Liver (tissue), 9 donors: ENCODE measurements around the gene ADGRL2. TPM values are rescaled to one million over a fixed set of nuclear protein-coding genes. Genes with fewer than 3 reads are reported as not detected.

ENCODE experiments used
- DNase-seq: peaks from one replicate; pipeline ENCODE4 v3.0.0-alpha.2; 2017; ENCODE audit warnings: low spot score
- H3K27ac ChIP-seq, 2 donors: one replicate each; pipeline ENCODE4 v1.7.0; 2013; ENCODE audit warnings: inconsistent platforms in 2 of 2, low read length in 2 of 2, control low read depth in 1 of 2, low read depth in 1 of 2, mild to moderate bottlenecking in 1 of 2
- H3K27me3 ChIP-seq, 4 donors: one replicate each; pipeline versions ENCODE4 v1.6.1 to v1.7.0; 2013; ENCODE audit warnings: low read length in 3 of 4, inconsistent platforms in 1 of 4, mild to moderate bottlenecking in 1 of 4, moderate library complexity in 1 of 4; ENCODE audit not compliant: control insufficient read depth in 4 of 4, insufficient read depth in 4 of 4
- H3K36me3 ChIP-seq, 4 donors: one replicate each; pipeline versions ENCODE4 v1.6.1 to v1.7.0; 2013; ENCODE audit warnings: low read length in 3 of 4, mild to moderate bottlenecking in 3 of 4, low read depth in 1 of 4, moderate library complexity in 1 of 4; ENCODE audit not compliant: control insufficient read depth in 4 of 4, insufficient read depth in 3 of 4
- H3K4me1 ChIP-seq, 4 donors: one replicate each; pipeline versions ENCODE4 v1.6.1 to v1.7.0; 2013; ENCODE audit warnings: low read length in 3 of 4, mild to moderate bottlenecking in 3 of 4, moderate library complexity in 1 of 4; ENCODE audit not compliant: control insufficient read depth in 4 of 4, insufficient read depth in 4 of 4
- H3K4me3 ChIP-seq, 3 donors: one replicate each; pipeline versions ENCODE4 v1.6.1 to v1.7.0; 2013; ENCODE audit warnings: low read length in 3 of 3, control low read depth in 1 of 3, low read depth in 1 of 3, mild to moderate bottlenecking in 1 of 3
- H3K9ac ChIP-seq, 2 donors: one replicate each; pipeline ENCODE4 v1.7.0; 2013; ENCODE audit warnings: low read length in 2 of 2, mild to moderate bottlenecking in 2 of 2, moderate library complexity in 2 of 2, control low read depth in 1 of 2, low read depth in 1 of 2
- H3K9me3 ChIP-seq, 4 donors: one replicate each; pipeline versions ENCODE4 v1.6.1 to v1.7.0; 2013; ENCODE audit warnings: low read length in 3 of 4; ENCODE audit not compliant: control insufficient read depth in 4 of 4
- ATF3 ChIP-seq: IDR thresholded peaks from 2 replicates; pipeline ENCODE4 v1.6.1; 2016; ENCODE audit warnings: antibody characterized with exemption
- CTCF ChIP-seq: fragments of 150-350 bp; IDR thresholded peaks from 2 replicates; pipeline ENCODE4 v1.5.1; 2017; ENCODE audit warnings: improper control_type of control experiment, low read depth, low read length; ENCODE audit not compliant: missing input control
- FOXA2 ChIP-seq: IDR thresholded peaks from 2 replicates; pipeline ENCODE4 v1.6.1; 2016; ENCODE audit warnings: antibody characterized with exemption
- GABPA ChIP-seq, 2 donors: IDR thresholded peaks in 1 of 2; conservative IDR thresholded peaks in 1 of 2; 2 replicates each; pipeline ENCODE4 v1.6.1; 2016; ENCODE audit warnings: antibody characterized with exemption in 2 of 2, mild to moderate bottlenecking in 1 of 2, moderate library complexity in 1 of 2
- HNF4A ChIP-seq, 2 donors: conservative IDR thresholded peaks; 2 replicates each; pipeline ENCODE4 v1.6.1; 2016; ENCODE audit warnings: antibody characterized with exemption in 2 of 2, mild to moderate bottlenecking in 2 of 2
- HNF4G ChIP-seq: IDR thresholded peaks from 2 replicates; pipeline ENCODE4 v1.6.1; 2016; ENCODE audit warnings: antibody characterized with exemption
- JUND ChIP-seq, 2 donors: IDR thresholded peaks; 2 replicates each; pipeline ENCODE4 v1.6.1; 2016; ENCODE audit warnings: antibody characterized with exemption in 2 of 2
- MAX ChIP-seq: IDR thresholded peaks from 2 replicates; pipeline ENCODE4 v1.6.1; 2016; ENCODE audit warnings: antibody characterized with exemption
- NR2F2 ChIP-seq: IDR thresholded peaks from 2 replicates; pipeline ENCODE4 v1.6.1; 2016; ENCODE audit warnings: antibody characterized with exemption
- RXRA ChIP-seq, 2 donors: IDR thresholded peaks; 2 replicates each; pipeline ENCODE4 v1.6.1; 2017 to 2018; ENCODE audit warnings: antibody characterized with exemption in 2 of 2, mild to moderate bottlenecking in 1 of 2
- SP1 ChIP-seq: IDR thresholded peaks from 2 replicates; pipeline ENCODE4 v1.6.1; 2018; ENCODE audit warnings: antibody characterized with exemption, mild to moderate bottlenecking
- YY1 ChIP-seq: IDR thresholded peaks from 2 replicates; pipeline ENCODE4 v1.6.1; 2016; ENCODE audit warnings: antibody characterized with exemption, mild to moderate bottlenecking
- ZBTB33 ChIP-seq: IDR thresholded peaks from 2 replicates; pipeline ENCODE4 v1.6.1; 2016; ENCODE audit warnings: antibody characterized with exemption
- WGBS: extraction: QIAGEN DNeasy Blood & Tissue Kit; methylation state at CpG from one replicate; pipeline ENCODE4 v1.1.7; 2013; 5-methylcytosine and 5-hydroxymethylcytosine counted together
- polyA plus RNA-seq, 2 donors: library from polyadenylated mRNA; stranded (reverse) in 1 of 2; unstranded in 1 of 2; fragments of 200-250 nt in 1 of 2; fragments of >200 nt in 1 of 2; fragmentation: Nextera tagmentation in 1 of 2; extraction: Ambion mirVana in 1 of 2; gene quantifications; one replicate each; pipeline versions ENCODE4 v1.2.1 to v1.2.3, GENCODE V29; 2013 to 2015
- total RNA-seq, 2 donors: library from RNA; depleted of rRNA; stranded (reverse); fragments of >200 nt; gene quantifications; one replicate each; pipeline ENCODE4 v1.2.3, GENCODE V29; 2014
- donor health status: healthy.
- donor health status: healthy.
- donor health status: healthy.
- donor health status: healthy.
- donor health status: healthy.

ADGRL2 gene
- total and polyA plus RNA-seq, 4 donors, result 21.1 to 82.0 (median 31.7) TPM

- Histone ChIP-seq H3K36me3 (no peaks in the 10 kb centered on the region), H3K4me1 (peaks cover 4 to 20% (median 6%) of the 10 kb centered on the region in 4 donors), H3K4me3 (no peak overlapping the region), H3K9me3 (no peaks in the 10 kb centered on the region), H3K9ac (no peak overlapping the region), H3K27me3 (no peaks in the 10 kb centered on the region), H3K27ac (no peak overlapping the region)
- 57% methylated on average over 4 of the region's 4 CpGs for WGBS
- TF ChIP-seq HNF4A (conservative IDR thresholded peaks at IDR 0.05) (no peak), RXRA (IDR thresholded peaks at IDR 0.05) (no peak), MAX (no peak), JUND (IDR thresholded peaks at IDR 0.05) (no peak), FOXA2 (no peak), YY1 (no peak), ATF3 (no peak), ZBTB33 (no peak), NR2F2 (no peak)
- DNase-seq, result no peak
These were observed 35.4 kb downstream of the ADGRL2 start for GRCh38 chr1:81836007-81836626.

- 86% methylated on average over 2 of the region's 2 CpGs for WGBS
- TF ChIP-seq YY1, result no peak
- TF ChIP-seq ATF3, result no peak
- no peak for TF ChIP-seq GABPA (IDR thresholded peaks at IDR 0.05 in 1 of 2, conservative IDR thresholded peaks at IDR 0.05 in 1 of 2)
- TF ChIP-seq SP1, result no peak
- no peak for TF ChIP-seq HNF4G
- TF ChIP-seq CTCF, result no peak
- no peak overlapping the region for H3K4me3 ChIP-seq
- H3K27ac ChIP-seq, result no peak overlapping the region
- DNase-seq, result no peak
- H3K9me3 ChIP-seq, result no peaks in the 10 kb centered on the region
- no peak overlapping the region for H3K9ac ChIP-seq
- no peaks in the 10 kb centered on the region for H3K27me3 ChIP-seq
- H3K36me3 ChIP-seq, result no peaks in the 10 kb centered on the region
- peaks cover 0 to 10% (median 6%) of the 10 kb centered on the region in 4 donors for H3K4me1 ChIP-seq
These were observed 38.0 kb downstream of the ADGRL2 start for GRCh38 chr1:81838600-81839218.
